Stimulated activated CD8-positive, alpha-beta memory T cell treated with anti-CD3 and anti-CD28 coated beads, Interleukin-12 subunit alpha, Interleukin-12 subunit beta, amount 100 ng/mL, for 1 hour (primary cell): ENCODE data around the gene CMIP.

Source experiments
- DNase-seq: peaks from one replicate; pipeline ENCODE4 v3.0.0-alpha.2; 2020; ENCODE audit warnings: low read depth

Gene CMIP

DNA sequence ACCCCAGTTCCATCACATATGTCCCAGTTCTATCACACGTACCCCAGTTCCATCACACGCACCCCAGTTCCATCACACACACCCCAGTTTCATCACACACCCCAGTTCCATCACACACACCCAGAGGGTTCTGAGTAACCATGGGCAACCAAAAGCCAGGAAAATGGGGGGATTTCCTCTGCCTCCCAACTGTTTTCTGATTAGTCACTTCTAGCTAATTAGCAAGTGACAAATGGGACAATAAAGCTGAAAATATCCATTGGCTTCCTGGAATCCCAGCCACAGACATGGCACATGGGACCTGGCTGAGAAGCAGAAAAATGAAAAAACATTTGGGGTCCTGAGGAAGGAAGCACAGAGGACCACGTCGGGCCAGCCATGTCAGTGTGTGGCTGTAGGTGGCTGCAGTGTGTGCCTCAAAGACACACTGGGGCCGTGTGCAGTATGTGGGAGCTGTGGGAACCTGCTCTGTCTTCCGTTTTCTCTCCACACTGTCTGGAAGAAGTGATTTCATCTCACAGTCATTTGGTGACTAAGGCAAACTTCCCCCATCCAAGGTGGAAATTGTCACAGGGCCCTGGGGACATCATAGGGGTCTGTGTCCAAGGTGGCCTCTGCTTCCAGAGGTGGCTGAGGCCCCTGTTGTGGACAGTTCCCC, 106.7 kb downstream of the CMIP start:
- DNase-seq: no peak

GRCh38 chr16:81551821-81552304, 107.3 kb downstream of the CMIP start:
- DNase-seq: no peak

GRCh38 chr16:81552743-81553079, 108.1 kb downstream of the CMIP start:
- no peak for DNase-seq

DNA sequence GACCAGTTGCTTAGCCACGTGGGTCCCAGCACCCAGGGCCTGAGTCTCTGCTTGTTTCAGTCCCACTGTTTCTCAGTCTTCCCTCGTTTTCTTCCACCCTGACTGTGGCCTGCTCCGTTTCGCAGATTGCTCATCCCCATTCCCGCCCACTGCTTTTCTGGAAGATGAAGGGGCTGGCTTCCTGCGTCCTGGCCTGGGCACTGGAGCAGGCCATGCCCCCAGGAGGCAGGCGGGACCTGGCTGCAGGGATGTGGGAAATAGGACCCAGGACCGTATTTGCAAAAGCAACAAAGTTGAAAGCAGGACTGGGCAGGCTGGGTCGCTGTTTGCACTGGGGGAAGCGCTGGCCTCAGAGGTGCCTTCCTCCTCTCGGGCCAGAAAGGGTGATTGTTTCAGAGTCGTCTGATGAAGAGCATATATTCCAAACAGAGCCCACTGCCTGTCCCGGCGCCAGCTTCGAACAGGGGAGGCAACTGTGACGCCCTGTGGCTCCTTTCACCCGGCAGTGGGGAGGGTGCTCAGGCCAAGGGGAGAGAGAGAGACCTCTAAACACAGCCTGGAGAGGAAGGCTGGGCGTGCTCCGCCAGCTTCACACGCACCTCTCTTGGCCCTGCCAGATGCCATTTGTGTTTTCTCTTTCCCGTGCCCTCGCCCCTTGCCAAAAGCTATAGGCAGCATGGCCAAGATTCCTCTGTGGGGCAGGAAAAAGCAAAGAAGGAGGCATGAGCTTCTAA, 108.6 kb downstream of the CMIP start:
- DNase-seq: no peak

DNA sequence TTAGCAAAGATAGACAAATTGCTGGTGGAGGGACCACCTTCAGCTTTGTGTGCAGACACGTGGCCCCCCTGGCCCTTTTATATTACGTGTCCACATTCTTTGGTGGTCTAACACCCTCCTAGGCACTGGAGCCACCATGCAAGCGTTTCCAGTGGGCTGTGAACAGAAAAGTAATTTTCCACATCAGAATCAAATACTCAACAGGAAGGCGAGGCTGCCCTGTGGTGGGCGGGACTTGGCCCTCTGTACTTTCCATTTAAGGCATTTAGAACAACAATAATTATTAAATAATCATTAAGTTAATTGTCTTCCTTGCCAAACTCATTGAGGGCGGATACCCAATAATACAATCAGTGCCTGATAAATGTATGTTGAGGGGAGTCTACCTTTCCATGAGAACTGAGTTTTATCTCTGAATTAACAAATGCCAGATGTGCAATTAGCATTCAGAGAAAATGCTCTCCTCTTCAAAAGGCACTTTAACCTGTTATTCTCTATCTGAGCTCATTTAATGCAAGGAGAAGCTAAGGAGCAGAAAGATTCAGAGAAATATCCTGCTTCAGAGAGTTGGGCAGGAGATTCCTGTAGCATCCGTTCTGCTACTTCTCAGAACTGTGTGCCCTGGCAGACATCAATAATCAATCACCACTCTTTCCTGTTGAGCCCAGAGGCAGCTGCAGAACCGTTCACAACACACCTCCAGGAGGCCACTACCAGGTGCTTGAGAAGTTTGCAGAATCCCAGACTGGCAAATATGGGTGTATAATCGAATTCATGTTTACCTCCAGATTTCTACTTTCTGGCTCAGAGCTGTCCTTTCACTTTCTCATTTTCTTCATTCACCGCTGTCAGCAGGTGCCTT, 109.4 kb downstream of the CMIP start:
- no peak for DNase-seq

DNA sequence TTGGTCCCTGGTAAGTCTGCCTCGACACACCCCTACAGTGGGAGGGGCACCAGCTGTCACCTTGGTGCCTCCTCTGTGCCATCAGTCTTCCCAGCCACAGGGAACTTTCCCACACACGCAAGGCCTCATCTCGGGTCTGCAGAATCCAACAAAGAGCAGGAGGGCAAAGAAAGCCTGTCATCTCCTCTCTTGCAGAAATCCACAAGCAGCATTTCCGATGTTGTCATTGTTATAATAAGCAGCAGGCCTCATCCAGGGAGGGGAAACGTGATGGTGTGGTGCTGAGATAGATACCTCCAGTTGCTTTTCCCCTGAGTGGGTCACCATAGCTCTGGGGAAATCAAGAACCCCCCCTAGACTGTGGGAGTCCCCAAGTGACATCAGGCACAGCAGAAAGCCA, 110.4 kb downstream of the CMIP start:
- no peak for DNase-seq

GRCh38 chr16:81555660-81556059, 111.1 kb downstream of the CMIP start:
- DNase-seq: no peak

GRCh38 chr16:81556715-81557284, 112.2 kb downstream of the CMIP start:
- peak; percentile 10 for DNase-seq

- DNase-seq: no peak
These were observed 113.5 kb downstream of the CMIP start for GRCh38 chr16:81558077-81558443.

DNA sequence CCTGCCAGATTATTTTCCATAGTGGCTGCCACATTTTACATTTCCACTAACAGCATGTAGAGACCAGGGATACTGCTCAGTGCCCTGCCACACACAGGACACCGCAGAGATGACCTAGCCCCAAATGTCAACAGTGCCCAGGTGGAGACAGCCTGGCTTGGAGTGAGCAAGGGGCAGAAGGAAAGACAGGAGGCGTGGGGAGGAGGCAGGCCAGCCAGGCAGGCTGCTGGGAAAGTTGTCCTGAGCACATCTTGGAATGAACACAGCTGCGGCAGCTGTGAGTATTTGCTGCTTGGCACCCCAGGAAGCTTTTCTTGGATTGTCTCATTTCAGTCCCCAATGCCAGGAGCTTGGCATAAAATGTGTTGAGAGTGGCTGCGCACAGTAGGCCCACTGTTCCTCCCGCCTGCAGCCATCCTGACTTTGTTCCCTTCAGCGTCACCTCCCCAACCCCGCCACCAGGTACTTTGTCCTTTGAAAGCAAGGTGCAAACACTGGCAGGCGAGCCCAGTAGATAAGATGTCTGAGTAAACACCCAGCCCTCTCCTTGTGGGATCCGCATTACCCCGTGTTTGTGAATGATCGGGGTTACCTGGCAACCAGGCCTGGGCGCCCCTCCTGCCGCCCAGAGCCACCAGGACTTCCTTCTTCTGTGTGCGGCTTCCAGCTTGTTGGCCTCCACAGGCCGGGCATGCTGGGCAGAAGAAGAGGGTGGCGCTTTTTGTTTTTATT, 114.0 kb downstream of the CMIP start:
- DNase-seq: no peak

DNA sequence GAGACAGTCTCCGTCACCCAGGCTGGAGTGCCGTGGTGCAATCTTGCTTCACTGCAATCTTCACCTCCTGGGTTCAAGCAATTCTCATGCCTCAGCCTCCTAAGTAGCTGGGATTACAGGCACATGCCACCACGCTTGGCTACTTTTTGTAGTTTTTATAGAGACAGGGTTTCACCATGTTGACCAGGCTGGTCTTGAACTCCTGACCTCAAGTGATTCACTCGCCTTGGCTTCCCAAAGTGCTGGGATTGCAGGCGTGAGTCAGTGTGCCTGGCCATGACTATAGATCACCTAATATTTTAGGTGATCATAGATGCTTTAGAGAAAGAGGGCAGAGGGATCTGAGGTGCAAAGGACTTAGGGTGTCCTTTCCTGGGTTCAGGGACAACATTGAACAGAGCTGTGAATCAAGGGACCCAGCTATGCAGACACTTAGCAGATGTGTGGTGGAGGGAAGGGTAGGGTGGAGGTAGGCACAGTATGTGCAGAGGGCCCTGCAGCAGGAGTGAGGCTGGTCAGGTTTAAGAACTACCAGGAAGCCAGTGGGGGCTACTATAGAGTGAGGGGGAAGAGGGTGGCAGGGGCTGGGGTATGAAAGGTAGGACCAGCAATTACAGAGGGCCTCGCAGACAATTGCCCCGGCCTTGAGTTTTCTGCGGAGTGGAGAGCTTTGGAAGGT, 116.5 kb downstream of the CMIP start:
- no peak for DNase-seq

GRCh38 chr16:81562174-81562849, 117.7 kb downstream of the CMIP start:
- DNase-seq: no peak

- no peak for DNase-seq
These were observed 118.3 kb downstream of the CMIP start for GRCh38 chr16:81562926-81563325.

GRCh38 chr16:81564421-81564911, 119.9 kb downstream of the CMIP start:
- DNase-seq: no peak

GRCh38 chr16:81565321-81566028, 120.9 kb downstream of the CMIP start:
- DNase-seq: no peak

DNA sequence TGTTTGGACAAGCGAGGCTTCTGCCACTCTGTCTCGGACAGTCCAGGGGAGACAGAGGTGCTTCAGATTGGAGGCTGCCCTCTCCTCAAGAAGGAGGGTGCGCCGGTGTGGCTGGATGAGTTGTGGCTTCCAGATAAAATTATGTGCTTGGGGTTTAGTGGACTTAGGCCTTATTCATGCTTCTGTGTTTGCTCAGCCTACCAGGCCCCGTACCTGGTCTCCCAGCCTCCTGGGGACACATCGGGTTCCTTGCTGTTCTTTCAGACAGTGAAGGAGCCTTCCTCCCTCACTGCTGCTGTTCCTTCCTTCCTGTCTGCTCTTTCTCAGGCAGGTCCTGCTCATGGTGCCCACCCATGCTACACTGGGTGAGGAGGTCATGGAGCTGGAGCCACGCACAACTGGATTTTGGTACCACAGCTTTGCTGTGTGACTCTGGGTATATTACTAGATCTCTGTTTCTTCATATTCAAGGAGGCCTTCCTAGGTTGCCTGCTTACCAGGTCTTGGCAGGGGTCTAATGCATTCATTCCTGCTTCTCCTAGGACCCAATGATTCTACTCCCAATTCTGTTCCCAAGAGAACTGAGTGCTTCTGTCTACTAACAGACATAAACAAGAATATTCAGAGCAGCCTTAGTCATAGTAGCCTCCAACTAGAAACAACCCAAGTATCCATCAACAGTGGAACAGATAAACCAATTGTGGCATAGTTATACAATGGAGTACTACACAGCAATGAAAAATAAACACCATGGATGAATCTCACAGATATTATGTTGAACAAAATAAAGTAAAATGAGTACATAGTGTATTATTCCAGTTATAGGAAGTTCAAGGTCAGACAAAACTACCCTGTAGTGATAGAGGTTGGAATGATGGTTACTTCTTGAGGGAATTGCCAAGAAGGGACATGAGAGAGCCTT, 121.7 kb downstream of the CMIP start:
- no peak for DNase-seq

GRCh38 chr16:81567087-81567486, 122.5 kb downstream of the CMIP start:
- no peak for DNase-seq

DNA sequence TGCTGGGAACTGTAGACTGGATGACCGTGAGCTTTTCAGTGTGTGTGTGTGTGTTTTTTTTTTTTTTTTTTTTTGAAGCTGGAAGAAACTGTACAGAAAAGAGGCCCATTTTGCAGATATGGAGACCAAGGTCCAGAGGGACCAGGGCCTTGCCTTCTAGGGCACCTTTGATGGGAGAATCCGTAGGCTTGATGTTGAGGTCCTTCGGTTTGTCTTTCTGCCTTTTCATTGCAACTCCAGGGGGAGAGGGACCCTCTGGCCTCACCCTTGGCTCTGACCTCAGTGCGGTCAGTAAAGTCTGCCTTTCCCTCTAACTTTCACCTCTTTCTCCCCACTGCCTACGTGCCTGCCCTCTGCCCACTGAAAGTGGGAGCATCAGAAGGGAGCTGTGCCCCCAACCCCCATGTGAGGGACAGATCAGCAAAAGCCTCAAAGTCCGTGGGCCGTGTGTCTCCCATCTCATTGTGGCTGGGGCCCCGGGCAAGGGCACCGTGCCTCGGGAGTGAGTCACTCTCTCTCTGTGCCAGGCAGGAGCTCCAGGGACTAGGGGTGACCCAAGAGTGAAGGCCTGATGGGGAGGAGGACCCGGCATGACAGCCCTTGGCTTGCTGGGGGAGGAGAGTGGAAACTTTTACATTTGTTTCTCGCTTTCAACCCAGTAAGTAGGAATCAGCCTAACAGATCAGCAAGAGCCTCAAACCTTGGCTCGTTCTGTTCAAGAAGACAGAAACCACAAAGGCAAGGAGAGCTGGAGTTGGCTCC, 123.6 kb downstream of the CMIP start:
- DNase-seq: no peak
